ENCODE data around the gene U2AF1L4.

U2AF1L4 gene

GRCh38 chr19:35742121-35742724 is 3.0 kb downstream of the U2AF1L4 start, which contains the start of gene IGFLR1:
Gene IGFLR1 (minus strand): TSS chr19:35742452. CDS start chr19:35741180, 1,272 bp downstream.
- FAIRE-seq: no peak
- no peak for DNase-seq (ENCODE audit: low spot score)

- DNase-seq (ENCODE audit: low spot score) (no peak), FAIRE-seq (no peak)
These were observed 4.1 kb downstream of the U2AF1L4 start for GRCh38 chr19:35741203-35741515.

- DNase-seq (ENCODE audit: low spot score) (peak; percentile 93), FAIRE-seq (no peak)
These were observed 4.6 kb downstream of the U2AF1L4 start for GRCh38 chr19:35740423-35741202.

- FAIRE-seq: no peak
- no peak for DNase-seq (ENCODE audit: low spot score)
These were observed 5.2 kb downstream of the U2AF1L4 start for GRCh38 chr19:35740108-35740422.

- DNase-seq (ENCODE audit: low spot score) (no peak), FAIRE-seq (no peak)
These were observed 5.7 kb downstream of the U2AF1L4 start for GRCh38 chr19:35739275-35740107.

- no peak for FAIRE-seq
- DNase-seq (ENCODE audit: low spot score): no peak
These were observed 6.4 kb downstream of the U2AF1L4 start for GRCh38 chr19:35738887-35739229.

GRCh38 chr19:35738021-35738886 is 7.0 kb downstream of the U2AF1L4 start:
- DNase-seq (ENCODE audit: low spot score): no peak
- peak; percentile 50 for FAIRE-seq

GRCh38 chr19:35736913-35737886 is 8.0 kb downstream of the U2AF1L4 start:
- DNase-seq (ENCODE audit: low spot score) (no peak), FAIRE-seq (no peak)

GRCh38 chr19:35734889-35735288 is 10.3 kb downstream of the U2AF1L4 start:
- DNase-seq (ENCODE audit: low spot score): no peak
- no peak for FAIRE-seq

- DNase-seq (ENCODE audit: low spot score) (no peak), FAIRE-seq (no peak)
These were observed 10.9 kb downstream of the U2AF1L4 start for GRCh38 chr19:35734273-35734672.

GRCh38 chr19:35733180-35734125 is 11.8 kb downstream of the U2AF1L4 start:
- no peak for DNase-seq (ENCODE audit: low spot score)
- FAIRE-seq: no peak

GRCh38 chr19:35732540-35733179 is 12.6 kb downstream of the U2AF1L4 start:
- DNase-seq (ENCODE audit: low spot score): no peak
- no peak for FAIRE-seq

GRCh38 chr19:35731779-35732405 is 13.3 kb downstream of the U2AF1L4 start:
- FAIRE-seq (no peak), DNase-seq (ENCODE audit: low spot score) (no peak)

GRCh38 chr19:35731353-35731752 is 13.9 kb downstream of the U2AF1L4 start:
- FAIRE-seq (no peak), DNase-seq (ENCODE audit: low spot score) (no peak)

GRCh38 chr19:35730326-35730725 is 14.9 kb downstream of the U2AF1L4 start:
- DNase-seq (ENCODE audit: low spot score): no peak
- no peak for FAIRE-seq

GRCh38 chr19:35729763-35730162 is 15.5 kb downstream of the U2AF1L4 start:
- FAIRE-seq (no peak), DNase-seq (ENCODE audit: low spot score) (no peak)

GRCh38 chr19:35729021-35729420 is 16.2 kb downstream of the U2AF1L4 start:
- DNase-seq (ENCODE audit: low spot score): no peak
- no peak for FAIRE-seq
